Fibroblast of lung (primary cell): Measurements from ENCODE around the gene HGS. TPM values are rescaled to one million over a fixed set of nuclear protein-coding genes. Genes with fewer than 3 reads are reported as not detected.

Experiments used
- DNase-seq, 2 donors: peaks; one replicate each; pipeline versions ENCODE4 v3.0.0 to v3.0.0-alpha.2; 2010; ENCODE audit warnings: low read depth in 2 of 2
- H2AFZ ChIP-seq: 2 replicates; pipeline ENCODE4 v1.5.1; 2012; ENCODE audit warnings: low read length, control low read depth, inconsistent platforms
- H3K27ac ChIP-seq: 2 replicates; pipeline ENCODE4 v1.5.1; 2011; ENCODE audit warnings: low read length, control low read depth; ENCODE audit not compliant: insufficient read depth
- H3K27me3 ChIP-seq: 2 replicates; pipeline ENCODE4 v1.5.1; 2011; ENCODE audit warnings: mild to moderate bottlenecking, low read length; ENCODE audit not compliant: control insufficient read depth, insufficient read depth
- H3K36me3 ChIP-seq: 2 replicates; pipeline ENCODE4 v1.5.1; 2011; ENCODE audit warnings: low read length; ENCODE audit not compliant: control insufficient read depth, insufficient read depth
- H3K4me1 ChIP-seq: 2 replicates; pipeline ENCODE4 v1.5.1; 2011; ENCODE audit warnings: low read length; ENCODE audit not compliant: control insufficient read depth, insufficient read depth; ENCODE audit errors: extremely low read depth
- H3K4me2 ChIP-seq: 2 replicates; pipeline ENCODE4 v1.5.1; 2011; ENCODE audit warnings: low read length, control low read depth; ENCODE audit not compliant: insufficient read depth; ENCODE audit errors: extremely low read depth
- H3K4me3 ChIP-seq, 4 experiments: fragments of 200-600 bp in 1 of 4; sonication (generic) in 1 of 4; replicated peaks in 1 of 4; 2 replicates each; pipeline ENCODE4 v1.5.1; 2011 to 2016; ENCODE audit warnings: low read length in 4 of 4, low read depth in 3 of 4, mild to moderate bottlenecking in 3 of 4, control low read depth in 2 of 4, inconsistent platforms in 1 of 4, mixed read lengths in 1 of 4; ENCODE audit not compliant: insufficient read depth in 1 of 4; ENCODE audit errors: control extremely low read depth in 1 of 4
- H3K79me2 ChIP-seq: 2 replicates; pipeline ENCODE4 v1.5.1; 2012; ENCODE audit warnings: mild to moderate bottlenecking, low read length, inconsistent platforms; ENCODE audit not compliant: control insufficient read depth, insufficient read depth
- H3K9ac ChIP-seq: 2 replicates; pipeline ENCODE4 v1.5.1; 2011; ENCODE audit warnings: mild to moderate bottlenecking, low read length, control low read depth; ENCODE audit not compliant: insufficient read depth
- H3K9me3 ChIP-seq: 2 replicates; pipeline ENCODE4 v1.5.1; 2012; ENCODE audit warnings: low read depth, low read length; ENCODE audit not compliant: control insufficient read depth, insufficient read depth
- H4K20me1 ChIP-seq: 2 replicates; pipeline ENCODE4 v1.5.1; 2011; ENCODE audit warnings: low read length; ENCODE audit not compliant: control insufficient read depth, insufficient read depth; ENCODE audit errors: extremely low read depth
- CTCF ChIP-seq, 2 donors: IDR thresholded peaks in 1 of 2; conservative IDR thresholded peaks in 1 of 2; 1 replicate in 1 of 2; 2 replicates in 1 of 2; pipeline ENCODE4 v1.5.1; 2011 to 2012; ENCODE audit warnings: low read length in 2 of 2, control low read depth in 1 of 2, inconsistent platforms in 1 of 2, low read depth in 1 of 2, mild to moderate bottlenecking in 1 of 2
- EZH2 ChIP-seq: IDR thresholded peaks from 2 replicates; pipeline ENCODE4 v1.5.1; 2012; ENCODE audit warnings: low read length, control low read depth, mild to moderate bottlenecking; ENCODE audit errors: missing control alignments
- polyA plus RNA-seq, 2 donors: library from polyadenylated mRNA; depleted of rRNA in 1 of 2; stranded (reverse) in 1 of 2; unstranded in 1 of 2; fragments of >200 nt; gene quantifications; 2 replicates each; pipeline ENCODE4 v1.2.1, GENCODE V29; 2011 to 2012; ENCODE audit warnings: missing spikeins in 1 of 2
- total RNA-seq: library from RNA; depleted of rRNA; stranded (reverse); fragments of >200 nt; gene quantifications from 2 replicates; pipeline ENCODE4 v1.2.1, GENCODE V29; 2014

Gene HGS
- total and polyA plus RNA-seq, 2 donors (not counting 1 experiment from before 2014, with no cell fraction given), result 43.1 to 65.7 TPM

- peak within 1 kb of the TSS; percentile 91 for H3K9ac ChIP-seq
Measured at GRCh38 chr17:81636505-81637288, 47.1 kb upstream of the HGS start, which contains the start of the genes NPLOC4 and TSPAN10. TSS of gene NPLOC4 (minus strand) at chr17:81637112. CDS start at chr17:81636930, 182 bp downstream. TSS of gene TSPAN10 (plus strand) at chr17:81637196. CDS start at chr17:81642413, 5,217 bp downstream.

GRCh38 chr17:81638683-81639082 is 45.1 kb upstream of the HGS start:
- no peaks in the 10 kb centered on the region for H3K27me3 ChIP-seq
- H4K20me1 ChIP-seq, result no peaks in the 10 kb centered on the region
- peaks cover 5% of the 10 kb centered on the region for H3K4me1 ChIP-seq
- H3K27ac ChIP-seq, result no peak overlapping the region
- H3K9ac ChIP-seq, result no peak overlapping the region
- no peak overlapping the region for H3K4me3 ChIP-seq
- TF ChIP-seq EZH2, result no peak
- no peak for TF ChIP-seq CTCF (conservative IDR thresholded peaks at IDR 0.05 in 1 of 2, IDR thresholded peaks at IDR 0.05 in 1 of 2; ENCODE audit: low read depth in 1 of 2, low read length in 2 of 2)
- H3K9me3 ChIP-seq, result no peaks in the 10 kb centered on the region
- H3K36me3 ChIP-seq, result no peaks in the 10 kb centered on the region
- no peak overlapping the region for H3K4me2 ChIP-seq
- DNase-seq, result no peak
- no peak overlapping the region for H2AFZ ChIP-seq
- peaks cover 29% of the 10 kb centered on the region for H3K79me2 ChIP-seq

More at GRCh38 chr17:81636505-81637288, 47.1 kb upstream of the HGS start, which contains the start of the genes NPLOC4 and TSPAN10:
- Histone ChIP-seq H3K27me3 (no peaks in the 10 kb centered on the region), H4K20me1 (no peaks in the 10 kb centered on the region), H2AFZ (peak within 1 kb of the TSS; percentile 91), H3K9me3 (no peaks in the 10 kb centered on the region), H3K79me2 (peaks cover 47% of the 10 kb centered on the region), H3K4me2 (peak within 1 kb of the TSS; percentile 90), H3K27ac (peak within 1 kb of the TSS; percentile 95), H3K4me3 (peak within 1 kb of the TSS; percentile 59 to 92 (median 81)), H3K4me1 (peaks cover 4% of the 10 kb centered on the region), H3K36me3 (no peaks in the 10 kb centered on the region)
- TF ChIP-seq CTCF (conservative IDR thresholded peaks at IDR 0.05 in 1 of 2, IDR thresholded peaks at IDR 0.05 in 1 of 2; ENCODE audit: low read depth in 1 of 2, low read length in 2 of 2) (no peak), EZH2 (no peak)
- DNase-seq, result peak; percentile 75 to 83

- Histone ChIP-seq H3K9ac (no peak overlapping the region), H4K20me1 (no peaks in the 10 kb centered on the region), H3K4me3 (no peak overlapping the region), H3K4me2 (no peak overlapping the region), H3K9me3 (no peaks in the 10 kb centered on the region), H3K36me3 (no peaks in the 10 kb centered on the region), H3K4me1 (peaks cover 5% of the 10 kb centered on the region), H2AFZ (no peak overlapping the region), H3K27me3 (no peaks in the 10 kb centered on the region), H3K79me2 (peaks cover 18% of the 10 kb centered on the region), H3K27ac (no peak overlapping the region)
- TF ChIP-seq CTCF (conservative IDR thresholded peaks at IDR 0.05 in 1 of 2, IDR thresholded peaks at IDR 0.05 in 1 of 2; ENCODE audit: low read depth in 1 of 2, low read length in 2 of 2), result no peak
- TF ChIP-seq EZH2, result no peak
- no peak for DNase-seq
Measured at GRCh38 chr17:81640011-81640410, 43.8 kb upstream of the HGS start.
